Tibial artery (tissue), 4 donors: ENCODE results near the gene NEU2.

ENCODE experiments used
- DNase-seq, 2 donors: peaks; one replicate each; pipeline ENCODE4 v3.0.0-alpha.2; 2019
- H3K27ac ChIP-seq, 2 donors: fragments of 200-600 bp; sonication (generic) in 1 of 2; 1 replicate in 1 of 2; 2 replicates in 1 of 2; pipeline ENCODE4 v1.5.1; 2018 to 2019; ENCODE audit warnings: mild to moderate bottlenecking in 1 of 2
- H3K27me3 ChIP-seq, 2 donors: fragments of 200-600 bp; sonication (generic) in 1 of 2; one replicate each; pipeline versions ENCODE4 v1.5.1 to v1.6.0; 2016 to 2019
- H3K36me3 ChIP-seq, 3 donors: fragments of 200-600 bp; sonication (generic) in 2 of 3; one replicate each; pipeline ENCODE4 v1.5.1; 2016 to 2019; ENCODE audit warnings: mild to moderate bottlenecking in 2 of 3
- H3K4me1 ChIP-seq, 4 donors: fragments of 200-600 bp; sonication (generic) in 2 of 4; 1 replicate in 3 of 4; 2 replicates in 1 of 4; pipeline ENCODE4 v1.5.1; 2016 to 2019
- H3K4me3 ChIP-seq, 2 donors: fragments of 200-600 bp; sonication (generic) in 1 of 2; 1 replicate in 1 of 2; 2 replicates in 1 of 2; pipeline ENCODE4 v1.5.1; 2018 to 2019; ENCODE audit warnings: mild to moderate bottlenecking in 2 of 2
- H3K9me3 ChIP-seq, 3 donors: fragments of 200-600 bp; sonication (generic) in 1 of 3; one replicate each; pipeline ENCODE4 v1.5.1; 2016 to 2019
- intact Hi-C: fragments of 100-400 bp; cut with DNase I; formaldehyde crosslinking; loops from one replicate; pipeline ENCODE4 v1.15.0; 2023; ENCODE audit warnings: low total_unique reads
- TF ChIP-seq, protein P1 (sequence below), 2 experiments: fragments of 200-600 bp in 1 of 2; fragments of 450-650 bp in 1 of 2; IDR thresholded peaks; one replicate each; pipeline ENCODE4 v1.5.1; 2017 to 2019; ENCODE audit warnings: antibody characterized with exemption in 2 of 2, mild to moderate bottlenecking in 1 of 2, moderate library complexity in 1 of 2

Gene NEU2

DNA sequence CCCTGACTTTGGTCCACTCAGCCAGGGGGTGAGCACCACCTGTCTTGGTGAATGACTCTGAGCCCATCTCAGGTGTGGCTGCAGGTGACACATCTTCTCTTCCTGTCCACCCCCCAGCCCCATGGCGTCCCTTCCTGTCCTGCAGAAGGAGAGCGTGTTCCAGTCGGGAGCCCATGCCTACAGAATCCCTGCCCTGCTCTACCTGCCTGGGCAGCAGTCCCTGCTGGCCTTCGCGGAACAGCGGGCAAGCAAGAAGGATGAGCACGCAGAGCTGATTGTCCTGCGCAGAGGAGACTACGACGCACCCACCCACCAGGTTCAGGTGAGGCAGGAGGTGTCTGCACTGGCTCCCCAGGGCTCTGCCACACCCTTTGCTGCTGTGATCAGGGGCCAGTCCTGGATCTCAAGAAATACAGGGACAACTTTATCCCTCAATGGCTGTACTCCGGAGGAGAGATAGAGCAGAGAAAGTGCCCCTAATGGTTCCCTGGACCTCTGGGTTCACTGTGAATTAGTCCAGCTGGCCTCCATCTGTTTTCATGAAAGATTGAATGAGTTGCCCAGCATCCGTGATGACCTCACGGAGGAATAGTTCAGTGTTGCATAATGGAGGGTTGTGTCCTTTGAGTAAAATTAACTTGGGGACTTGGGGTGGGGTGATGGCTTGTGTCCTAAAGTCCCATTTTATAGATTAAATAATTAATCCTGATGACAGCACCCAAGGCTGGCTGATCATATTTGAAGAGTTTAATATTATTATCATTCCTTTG lies at the start of gene NEU2:
NEU2 (plus strand) TSS at position 122 of the 770 bp plus-strand sequence; CDS start at position 122, 0 bp downstream.
- TF ChIP-seq, protein P1, sequence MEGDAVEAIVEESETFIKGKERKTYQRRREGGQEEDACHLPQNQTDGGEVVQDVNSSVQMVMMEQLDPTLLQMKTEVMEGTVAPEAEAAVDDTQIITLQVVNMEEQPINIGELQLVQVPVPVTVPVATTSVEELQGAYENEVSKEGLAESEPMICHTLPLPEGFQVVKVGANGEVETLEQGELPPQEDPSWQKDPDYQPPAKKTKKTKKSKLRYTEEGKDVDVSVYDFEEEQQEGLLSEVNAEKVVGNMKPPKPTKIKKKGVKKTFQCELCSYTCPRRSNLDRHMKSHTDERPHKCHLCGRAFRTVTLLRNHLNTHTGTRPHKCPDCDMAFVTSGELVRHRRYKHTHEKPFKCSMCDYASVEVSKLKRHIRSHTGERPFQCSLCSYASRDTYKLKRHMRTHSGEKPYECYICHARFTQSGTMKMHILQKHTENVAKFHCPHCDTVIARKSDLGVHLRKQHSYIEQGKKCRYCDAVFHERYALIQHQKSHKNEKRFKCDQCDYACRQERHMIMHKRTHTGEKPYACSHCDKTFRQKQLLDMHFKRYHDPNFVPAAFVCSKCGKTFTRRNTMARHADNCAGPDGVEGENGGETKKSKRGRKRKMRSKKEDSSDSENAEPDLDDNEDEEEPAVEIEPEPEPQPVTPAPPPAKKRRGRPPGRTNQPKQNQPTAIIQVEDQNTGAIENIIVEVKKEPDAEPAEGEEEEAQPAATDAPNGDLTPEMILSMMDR (IDR thresholded peaks at IDR 0.05): no peak
- Histone ChIP-seq H3K9me3 (no peaks in the 10 kb centered on the region), H3K27me3 (no peaks in the 10 kb centered on the region), H3K27ac (no peak within 1 kb of the TSS), H3K36me3 (no peaks in the 10 kb centered on the region), H3K4me3 (no peak within 1 kb of the TSS), H3K4me1 (peaks cover 0 to 12% (median 4%) of the 10 kb centered on the region in 4 donors)
- DNase-seq: no peak
- intact Hi-C loops: no loop called here

DNA sequence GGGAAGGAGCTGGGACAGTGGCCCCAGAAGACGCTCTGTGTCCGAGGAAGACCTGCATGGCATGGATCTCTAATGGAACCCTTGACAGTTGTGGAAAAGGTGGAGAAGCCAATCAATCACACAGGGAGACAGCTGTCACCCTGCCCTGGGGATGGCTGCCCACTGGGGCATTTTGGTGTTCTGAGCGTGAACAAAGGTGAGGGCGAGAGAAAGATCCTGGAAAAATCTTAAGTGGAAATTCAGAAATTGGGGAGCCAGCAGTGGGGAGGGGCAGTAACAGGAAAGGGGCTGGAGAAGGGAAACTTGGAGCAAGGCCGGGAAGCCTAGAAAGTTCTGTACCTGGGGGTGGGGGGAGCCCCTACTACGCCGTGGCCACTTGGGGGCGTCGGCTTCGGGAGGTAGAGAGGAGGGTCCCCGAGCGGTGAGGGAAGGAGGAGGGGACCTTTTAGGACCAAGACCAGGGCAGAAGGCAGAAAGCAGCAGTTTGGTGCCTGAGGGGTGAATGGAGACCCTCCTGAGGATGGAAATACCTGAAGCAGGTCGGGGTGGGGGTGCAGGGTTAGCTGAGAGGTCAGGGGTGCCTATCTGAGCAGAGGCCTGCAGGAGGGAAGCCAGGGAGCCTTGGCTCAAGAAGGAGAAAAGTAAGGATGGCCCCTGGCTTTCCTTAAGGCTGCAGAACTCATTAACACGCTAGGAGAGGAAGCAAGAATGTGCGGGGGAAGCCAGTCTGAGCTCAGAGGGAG lies 49.4 kb upstream of the NEU2 start:
- Histone ChIP-seq H3K36me3 (no peaks in the 10 kb centered on the region), H3K4me3 (no peak overlapping the region), H3K9me3 (no peaks in the 10 kb centered on the region), H3K27me3 (peaks cover 0 to 25% of the 10 kb centered on the region in 2 donors), H3K27ac (no peak overlapping the region), H3K4me1 (peaks cover 0 to 8% (median 3%) of the 10 kb centered on the region in 4 donors)
- TF ChIP-seq, protein P1 (IDR thresholded peaks at IDR 0.05): no peak
- DNase-seq: peak in 1 of 2 donors; percentile 51
- intact Hi-C loops: no loop called here

DNA sequence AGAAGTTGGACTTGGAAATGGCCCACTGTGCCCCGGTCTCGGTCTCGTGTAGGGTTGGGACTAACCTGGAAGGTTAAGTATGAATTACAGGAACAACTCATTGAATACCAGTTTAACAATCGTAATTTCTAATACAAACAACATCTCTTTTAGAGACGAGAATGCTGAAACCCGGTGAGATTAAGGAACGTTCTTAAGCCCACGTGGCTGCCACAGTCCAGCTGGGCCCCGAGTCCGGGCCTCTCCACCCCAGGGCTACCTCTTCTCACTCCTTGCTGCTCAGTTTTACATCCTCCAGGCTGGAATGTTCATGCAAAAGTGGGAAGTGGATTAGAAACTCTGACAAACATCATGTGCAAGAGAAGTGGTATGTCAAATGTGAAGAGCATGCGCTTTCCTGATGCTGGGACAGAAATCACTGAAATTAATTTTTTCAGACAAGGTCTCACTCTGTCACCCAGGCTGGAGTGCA lies 48.8 kb upstream of the NEU2 start:
- DNase-seq: peak in 1 of 2 donors; percentile 3
- H3K4me1 ChIP-seq: peaks cover 0 to 14% (median 8%) of the 10 kb centered on the region in 4 donors
- no peak overlapping the region for H3K4me3 ChIP-seq
- H3K27ac ChIP-seq: no peak overlapping the region
- H3K27me3 ChIP-seq: peaks cover 0 to 21% of the 10 kb centered on the region in 2 donors
- TF ChIP-seq, protein P1 (IDR thresholded peaks at IDR 0.05): no peak
- intact Hi-C loops: no loop called here
- H3K9me3 ChIP-seq: no peaks in the 10 kb centered on the region
- no peaks in the 10 kb centered on the region for H3K36me3 ChIP-seq

DNA sequence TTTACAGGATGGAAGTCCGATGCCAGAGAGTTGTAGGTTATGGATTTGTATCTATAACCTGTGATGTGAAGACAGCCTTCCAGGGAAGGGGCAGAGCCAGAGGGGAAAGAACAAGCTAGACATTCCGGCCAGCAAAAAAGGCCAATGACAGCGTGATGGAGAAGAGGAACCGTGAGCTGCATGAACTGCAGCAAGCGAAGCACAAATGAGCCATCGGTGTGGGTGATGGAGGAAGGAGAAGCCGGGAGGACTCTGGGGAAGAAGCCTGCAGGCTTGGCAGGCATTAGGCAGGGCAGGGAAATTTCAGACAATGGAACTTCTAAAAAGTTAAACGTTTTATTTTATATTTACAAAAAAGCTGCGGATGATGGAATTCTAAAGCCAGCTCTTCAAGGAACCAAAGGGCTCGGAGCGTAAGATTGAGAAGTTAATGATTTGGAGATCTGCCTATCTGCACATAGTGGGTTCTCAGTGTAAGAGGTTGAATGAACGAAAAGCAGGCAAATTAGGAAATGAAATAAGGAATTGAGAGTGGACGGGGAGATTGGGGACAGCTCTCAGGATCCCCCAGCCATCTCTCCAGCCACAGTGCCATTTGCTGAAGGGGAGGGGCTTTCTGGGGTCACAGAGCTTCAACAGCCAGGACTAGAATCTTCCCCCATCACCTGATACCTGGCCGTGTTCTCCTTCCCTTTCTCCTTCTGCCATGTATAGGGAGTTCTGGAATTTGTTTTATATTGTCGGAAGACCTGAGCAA lies 47.8 kb upstream of the NEU2 start:
- H3K9me3 ChIP-seq: no peaks in the 10 kb centered on the region
- no peak overlapping the region for H3K27ac ChIP-seq
- peaks cover 0 to 19% of the 10 kb centered on the region in 2 donors for H3K27me3 ChIP-seq
- TF ChIP-seq, protein P1 (IDR thresholded peaks at IDR 0.05): no peak
- no peak overlapping the region for H3K4me3 ChIP-seq
- H3K4me1 ChIP-seq: peaks cover 0 to 14% (median 8%) of the 10 kb centered on the region in 4 donors
- H3K36me3 ChIP-seq: no peaks in the 10 kb centered on the region
- intact Hi-C loops: no loop called here
- DNase-seq: peak in 1 of 2 donors; percentile 48

DNA sequence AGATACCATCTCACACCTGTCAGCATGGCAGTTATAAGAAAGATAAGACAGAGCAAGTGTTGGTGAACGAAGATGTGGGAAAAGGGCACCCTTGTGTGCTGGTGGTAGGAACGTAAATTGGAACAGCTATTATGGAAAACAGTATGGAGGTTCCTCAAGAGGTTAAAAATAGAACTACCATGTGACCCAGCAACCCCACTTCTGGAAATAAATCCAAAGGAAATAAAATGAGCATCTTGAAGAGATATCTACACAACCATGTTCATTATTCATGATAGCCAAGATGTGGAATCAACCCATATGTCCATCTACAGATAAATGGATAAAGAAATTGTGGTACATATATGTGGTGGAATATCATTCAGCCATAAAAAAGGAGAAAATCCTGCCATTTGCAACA lies 46.3 kb upstream of the NEU2 start:
- DNase-seq: no peak
- peaks cover 0 to 16% of the 10 kb centered on the region in 2 donors for H3K27me3 ChIP-seq
- H3K27ac ChIP-seq: no peak overlapping the region
- peaks cover 0 to 14% (median 8%) of the 10 kb centered on the region in 4 donors for H3K4me1 ChIP-seq
- TF ChIP-seq, protein P1 (IDR thresholded peaks at IDR 0.05): no peak
- intact Hi-C loops: no loop called here
- no peaks in the 10 kb centered on the region for H3K36me3 ChIP-seq
- H3K9me3 ChIP-seq: no peaks in the 10 kb centered on the region
- H3K4me3 ChIP-seq: no peak overlapping the region
